GM18909 (cell line): ENCODE results near the gene CYP1A2.
"Not testable (repeated sequence)": the region's sequence is repeated elsewhere in the genome, so short reads cannot be mapped to it uniquely, and the experiment has no call there.

Experiments used
- ATAC-seq: cut with Tn5 transposase; IDR thresholded peaks from one replicate; pipeline ENCODE4 v1.9.1; 2021; ENCODE audit warnings: mild to moderate bottlenecking; ENCODE audit not compliant: unreplicated experiment, poor library complexity

The CYP1A2 gene

DNA sequence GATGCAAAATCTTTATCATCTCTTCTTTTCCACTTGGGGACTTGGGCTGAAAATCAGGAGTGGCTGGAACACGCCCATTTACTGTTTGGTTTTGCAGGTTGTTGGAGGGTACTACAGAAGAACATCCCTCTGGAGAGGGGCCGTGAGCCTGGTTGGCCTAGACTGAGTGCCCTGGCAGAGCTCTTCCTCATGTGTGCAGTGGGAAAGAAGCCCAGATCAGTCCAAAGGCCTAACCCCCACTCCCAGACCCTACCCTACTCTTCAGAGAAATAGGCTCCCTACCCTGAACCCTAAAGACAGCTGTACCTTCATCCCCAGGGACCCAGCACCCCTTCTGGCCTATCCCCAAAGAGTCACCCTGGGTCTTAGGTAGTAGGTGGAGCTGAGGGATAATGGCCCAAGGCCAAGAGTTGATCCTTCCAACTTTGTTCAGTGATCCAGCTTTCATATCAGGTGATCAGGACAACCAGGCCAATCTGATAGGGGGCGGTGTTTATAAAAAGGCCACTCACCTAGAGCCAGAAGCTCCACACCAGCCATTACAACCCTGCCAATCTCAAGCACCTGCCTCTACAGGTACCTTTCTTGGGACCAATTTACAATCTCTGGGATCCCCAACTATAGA lies at the start of gene CYP1A2:
Gene CYP1A2 (plus strand): TSS at position 524 of the 625 bp plus-strand sequence. CDS start 894 bp downstream, outside the sequence.
- no peak for ATAC-seq

DNA sequence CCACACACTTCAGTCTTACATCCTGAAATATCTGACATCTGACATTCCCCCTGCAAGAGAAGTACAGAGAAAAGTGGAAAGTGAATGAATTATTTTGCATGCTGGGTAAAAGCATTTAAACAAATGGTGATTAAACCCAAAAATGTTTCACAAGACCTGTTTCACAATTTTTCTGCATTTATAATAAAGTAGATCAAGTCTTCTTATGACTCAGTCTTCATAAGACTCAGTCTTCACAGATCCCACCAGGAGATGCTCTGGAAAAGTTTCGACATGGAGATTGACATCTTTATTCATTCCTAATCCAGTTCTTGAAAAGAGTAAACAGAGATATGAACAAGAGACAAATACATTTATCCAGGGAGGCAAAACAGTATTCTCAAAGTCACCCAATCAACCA lies 39.6 kb upstream of the CYP1A2 start:
- ATAC-seq, result no peak

GRCh38 chr15:74709892-74710291 lies 38.8 kb upstream of the CYP1A2 start:
- no peak for ATAC-seq

DNA sequence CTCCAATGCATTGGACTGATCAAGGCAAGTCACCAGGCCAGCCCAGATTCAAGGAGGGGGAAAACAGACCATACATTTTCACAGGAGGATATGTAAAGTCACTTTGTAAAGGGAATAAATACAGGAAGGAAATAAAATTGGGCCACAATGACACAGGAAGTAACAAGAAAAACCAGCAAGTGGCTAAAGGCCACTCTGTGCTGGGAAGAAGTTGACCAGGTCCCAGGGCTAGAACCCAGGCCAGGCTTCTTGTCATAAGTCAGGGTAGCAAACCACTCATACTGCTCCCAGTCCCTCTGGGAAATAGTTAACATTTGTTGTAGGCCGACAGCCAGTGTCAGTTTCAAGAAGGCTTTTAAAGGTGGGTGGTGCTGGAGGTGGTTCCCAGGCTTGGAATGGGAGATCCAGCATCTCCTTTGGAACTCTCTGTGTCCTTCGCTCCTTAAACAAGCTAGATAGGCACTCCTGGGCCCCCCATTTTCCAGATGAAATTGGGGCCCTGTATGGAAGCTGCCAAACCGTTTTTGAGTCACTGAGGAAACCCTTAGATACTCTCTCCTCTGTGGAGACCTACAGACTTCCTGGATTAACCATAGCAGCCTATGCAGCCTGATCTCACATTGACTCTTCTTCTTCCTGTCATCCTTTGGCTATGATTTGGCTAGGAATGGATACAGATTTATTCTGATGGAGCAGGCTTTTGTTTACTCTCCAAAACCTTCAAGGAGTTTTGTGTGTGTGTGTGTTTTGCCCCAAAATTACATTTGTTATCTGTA lies 38.1 kb upstream of the CYP1A2 start:
- no peak for ATAC-seq

- ATAC-seq, result no peak
These were observed 36.3 kb upstream of the CYP1A2 start for GRCh38 chr15:74712311-74712710.

DNA sequence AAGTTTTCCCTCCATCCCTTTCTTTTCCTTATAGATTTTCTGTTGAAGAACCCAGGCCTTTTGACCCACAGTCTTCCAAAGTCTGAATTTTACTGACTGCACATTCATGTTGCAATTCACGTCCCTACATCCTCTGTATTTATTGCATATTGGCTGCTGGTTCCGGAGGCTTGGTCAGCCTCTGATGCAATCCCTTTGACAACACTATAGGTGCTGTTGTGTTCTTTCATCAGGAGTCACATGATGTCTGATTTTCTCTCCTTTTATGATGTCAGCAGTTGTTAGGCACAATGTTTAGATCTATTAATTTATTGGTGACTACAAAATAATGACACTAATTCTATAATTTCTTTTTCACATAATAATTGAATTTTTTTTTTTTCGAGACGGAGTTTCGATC lies 32.0 kb upstream of the CYP1A2 start:
- no peak for ATAC-seq

- no peak for ATAC-seq
These were observed 26.1 kb upstream of the CYP1A2 start for GRCh38 chr15:74722591-74722990.

DNA sequence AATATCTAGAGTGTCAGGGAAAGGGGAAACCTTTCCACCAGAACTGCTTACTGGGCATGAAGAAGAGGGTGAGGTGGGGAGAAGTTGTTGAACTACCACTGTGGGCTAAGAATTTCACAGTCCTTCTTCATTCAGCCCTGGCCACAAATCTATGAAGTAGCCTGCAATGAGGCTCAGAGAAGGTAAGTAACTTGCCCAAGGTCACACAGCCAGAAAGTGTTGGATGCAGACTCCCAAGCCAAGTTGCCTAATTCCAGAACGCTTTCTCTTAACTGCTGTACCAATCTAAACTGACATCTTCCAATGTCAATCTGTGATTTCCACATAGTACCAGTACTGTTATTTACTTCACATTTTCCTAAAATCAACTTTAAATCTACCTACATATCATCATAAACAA lies 25.5 kb upstream of the CYP1A2 start:
- ATAC-seq, result no peak

DNA sequence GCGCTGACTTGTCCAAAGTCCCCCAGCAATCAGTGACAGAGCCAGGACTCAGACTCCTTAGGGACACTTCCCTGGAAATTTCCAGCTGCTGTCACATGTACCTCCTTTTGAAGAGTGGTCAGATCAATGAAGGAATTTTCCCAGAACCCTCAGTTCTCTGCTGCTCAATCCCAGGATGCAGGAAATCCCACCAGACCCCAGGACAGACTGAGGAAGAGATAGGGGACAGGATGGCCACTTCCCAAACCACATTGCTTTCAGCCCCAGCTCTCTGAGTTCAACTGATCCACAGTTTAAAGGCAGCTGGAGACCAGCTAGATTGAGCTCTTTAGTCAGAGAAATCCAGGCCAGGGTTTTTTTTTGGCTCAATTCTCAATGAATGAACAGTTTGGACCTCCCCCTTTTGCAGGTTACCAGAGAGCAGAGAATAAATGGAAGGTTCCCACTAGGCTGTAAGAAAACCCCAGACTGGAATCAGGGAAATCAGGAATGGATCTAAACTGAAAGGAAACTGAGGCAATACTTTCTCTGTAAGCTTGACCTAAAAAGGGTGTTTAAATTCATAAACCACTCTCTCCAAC lies 24.8 kb upstream of the CYP1A2 start:
- no peak for ATAC-seq

DNA sequence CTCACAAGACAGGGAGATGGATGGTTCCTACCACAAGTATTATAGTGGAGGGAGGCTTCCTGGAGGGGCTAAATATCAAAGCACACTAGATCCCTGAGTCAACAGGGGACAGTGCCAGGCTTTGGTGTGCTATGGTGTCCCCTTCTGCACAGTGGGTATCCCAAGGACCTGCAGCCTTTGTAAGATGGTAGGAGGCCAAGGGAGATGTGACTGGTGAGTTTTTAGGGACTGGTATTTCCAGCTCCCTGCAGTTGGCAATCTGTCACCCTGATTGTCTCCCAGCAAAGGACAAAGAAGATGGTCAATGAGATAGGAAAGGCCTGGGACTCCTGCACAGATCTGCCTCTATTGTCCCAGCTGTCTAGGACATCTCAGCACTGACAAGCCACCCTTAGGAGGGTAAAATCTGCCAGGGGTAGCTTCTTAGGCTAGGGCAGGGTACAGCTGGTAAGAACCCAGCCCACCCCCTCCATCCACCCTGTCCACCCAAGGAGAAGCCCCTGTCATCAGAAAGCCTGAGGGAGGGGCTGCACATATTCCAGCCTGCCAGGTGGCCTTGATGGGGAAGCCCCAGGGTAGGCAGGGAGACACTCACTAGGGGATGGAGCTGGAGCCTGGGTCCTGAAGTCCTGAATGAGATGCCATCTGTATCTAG lies 23.9 kb upstream of the CYP1A2 start:
- ATAC-seq, result no peak

DNA sequence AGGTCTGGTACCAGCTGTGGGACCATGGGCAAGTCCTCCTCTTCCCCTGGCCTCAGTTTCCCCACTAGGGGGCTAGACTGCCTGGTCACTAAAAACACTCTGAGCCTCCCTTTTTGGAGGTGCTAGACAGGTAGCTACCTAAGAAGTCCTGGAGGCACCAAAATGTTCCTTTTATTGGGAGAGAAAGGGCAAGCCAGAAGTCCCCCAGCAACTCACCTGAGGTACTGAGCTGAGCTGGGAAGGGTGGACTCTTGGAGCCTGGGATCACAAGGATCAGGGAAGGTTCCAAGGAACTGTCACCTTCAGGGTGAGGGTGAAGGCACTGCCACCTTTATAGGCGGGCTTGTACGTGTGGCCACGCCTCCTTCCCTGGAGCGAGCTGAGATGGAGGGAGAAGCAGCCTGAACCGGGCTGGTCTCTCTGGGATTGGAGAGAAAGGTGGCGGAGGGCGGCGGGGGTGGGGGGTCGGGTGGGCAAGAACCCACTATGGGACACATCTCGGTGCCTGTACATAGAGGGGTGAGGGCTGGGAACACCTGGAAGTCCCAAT lies 23.3 kb upstream of the CYP1A2 start, which contains the start of gene CYP1A1:
Gene CYP1A1 (minus strand): TSS at position 304 of the 550 bp plus-strand sequence. CDS start 2,431 bp downstream, outside the sequence.
- ATAC-seq, result no peak

GRCh38 chr15:74725845-74726773 lies 22.5 kb upstream of the CYP1A2 start:
- ATAC-seq, result peak; percentile 63

DNA sequence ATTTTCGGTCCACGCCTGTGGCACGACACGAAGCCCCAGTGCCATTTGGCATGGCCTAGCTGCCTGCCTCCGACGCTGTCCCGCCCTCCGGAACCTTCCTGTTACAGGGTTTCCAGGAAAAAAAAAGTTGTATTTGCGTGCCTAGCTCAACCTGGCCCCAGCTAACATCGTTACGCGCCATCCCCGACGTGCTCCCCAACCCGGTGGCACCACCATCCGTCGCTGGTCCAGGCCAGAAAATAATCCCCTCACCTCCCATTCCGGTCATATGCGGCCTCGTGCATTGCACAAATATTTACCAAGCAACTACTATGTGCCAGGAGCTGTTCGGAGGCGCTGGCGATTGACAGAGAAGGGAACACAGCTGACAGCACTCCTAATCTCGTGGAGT lies 21.9 kb upstream of the CYP1A2 start:
- ATAC-seq, result no peak

DNA sequence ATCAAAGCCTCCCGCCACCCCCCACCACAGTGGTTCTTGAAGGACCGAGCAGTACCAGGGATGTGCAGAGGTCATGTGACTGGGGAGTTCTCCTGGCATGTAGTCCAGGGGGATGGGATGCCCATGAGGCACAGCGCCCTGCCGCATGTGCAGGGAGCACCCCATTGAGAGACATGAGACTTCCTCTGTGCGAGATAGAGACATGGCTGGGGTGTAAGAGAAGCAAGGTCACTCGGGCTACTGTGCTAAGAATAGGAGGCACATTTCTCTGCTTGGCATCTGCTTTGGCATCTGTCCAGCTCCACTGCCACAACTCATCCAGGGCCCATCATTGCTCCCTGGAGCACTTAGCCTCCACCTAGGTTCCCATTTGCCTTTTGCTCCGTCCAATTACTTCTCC lies 20.9 kb upstream of the CYP1A2 start:
- ATAC-seq, result no peak

GRCh38 chr15:74728699-74729098 lies 19.9 kb upstream of the CYP1A2 start:
- not testable (repeated sequence) for ATAC-seq

DNA sequence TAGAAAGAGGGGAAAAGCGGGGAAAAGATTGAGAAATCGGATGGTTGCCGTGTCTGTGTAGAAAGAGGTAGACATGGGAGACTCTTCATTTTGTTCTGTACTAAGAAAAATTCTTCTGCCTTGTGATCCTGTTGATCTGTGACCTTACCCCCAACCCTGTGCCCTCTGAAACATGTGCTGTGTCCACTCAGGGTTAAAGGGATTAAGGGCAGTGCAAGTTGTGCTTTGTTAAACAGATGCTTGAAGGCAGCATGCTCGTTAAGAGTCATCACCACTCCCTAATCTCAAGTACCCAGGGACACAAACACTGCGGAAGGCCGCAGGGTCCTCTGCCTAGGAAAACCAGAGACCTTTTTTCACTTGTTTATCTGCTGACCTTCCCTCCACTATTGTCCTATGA lies 19.3 kb upstream of the CYP1A2 start:
- ATAC-seq, result not testable (repeated sequence)

GRCh38 chr15:74730619-74731316 lies 17.9 kb upstream of the CYP1A2 start:
- ATAC-seq, result no peak

DNA sequence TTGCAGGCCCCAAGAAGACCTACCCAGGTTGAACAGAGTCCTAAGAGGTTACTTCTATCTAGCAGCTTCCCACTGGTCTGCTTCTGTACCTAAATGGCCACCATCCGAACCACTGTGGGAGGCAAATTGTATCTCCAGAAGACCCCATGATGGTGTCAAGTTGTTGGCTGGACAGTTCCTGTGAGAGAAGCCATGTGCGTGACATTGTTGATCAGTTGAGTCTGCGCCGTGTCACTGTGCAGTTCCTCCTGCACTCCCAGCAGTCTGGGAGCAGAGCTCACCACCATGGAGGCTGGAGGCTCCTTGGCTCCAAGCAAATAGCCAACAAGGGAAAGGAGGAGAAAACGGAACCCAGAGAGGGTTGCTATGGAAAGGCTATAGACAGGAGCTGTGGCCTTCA lies 15.8 kb upstream of the CYP1A2 start:
- ATAC-seq, result no peak

- ATAC-seq, result no peak
These were observed 15.4 kb upstream of the CYP1A2 start for GRCh38 chr15:74733269-74733668.
